H1 (cell line): Measurements from ENCODE around the gene IDI2. TPM values are rescaled to one million over a fixed set of nuclear protein-coding genes. Genes with fewer than 3 reads are reported as not detected.

Source experiments
- FOSL1 ChIP-seq: IDR thresholded peaks from 2 replicates; pipeline ENCODE4 v1.6.1; 2011; ENCODE audit warnings: mild to moderate bottlenecking, low read depth, low read length, moderate library complexity; ENCODE audit not compliant: insufficient read depth
- GTF2F1 ChIP-seq: IDR thresholded peaks from 2 replicates; pipeline ENCODE4 v1.6.1; 2012; ENCODE audit warnings: low read depth, low read length, improper control_type of control experiment, borderline replicate concordance
- PHF8 ChIP-seq: fragments of 200-600 bp; sonication (generic); conservative IDR thresholded peaks from 2 replicates; pipeline ENCODE4 v1.7.1; 2012; ENCODE audit warnings: low read depth, mild to moderate bottlenecking, inconsistent platforms, low read length, moderate library complexity
- POU5F1 ChIP-seq: IDR thresholded peaks from 2 replicates; pipeline ENCODE4 v1.6.1; 2011; ENCODE audit warnings: low read depth, mild to moderate bottlenecking, low read length, moderate library complexity
- SIN3A ChIP-seq, 2 experiments: IDR thresholded peaks in 1 of 2; conservative IDR thresholded peaks in 1 of 2; 2 replicates each; pipeline ENCODE4 v1.6.1; 2011 to 2012; ENCODE audit warnings: low read length in 2 of 2, improper control_type of control experiment in 1 of 2, low read depth in 1 of 2, mild to moderate bottlenecking in 1 of 2
- SIRT6 ChIP-seq: IDR thresholded peaks from one replicate; pipeline ENCODE4 v1.7.1; 2012; ENCODE audit warnings: low read length, inconsistent platforms
- SUZ12 ChIP-seq: fragments of 200-600 bp; sonication (generic); IDR thresholded peaks from 2 replicates; pipeline ENCODE4 v1.6.1; 2012; ENCODE audit warnings: mild to moderate bottlenecking, inconsistent platforms, low read length, moderate library complexity, mixed read lengths
- polyA plus RNA-seq, 7 experiments: library from polyadenylated mRNA; depleted of rRNA in 3 of 7; stranded (reverse) in 5 of 7; unstranded in 2 of 7; fragments of >200 nt in 5 of 7; fragments of 200-250 nt in 2 of 7; gene quantifications; 1 replicate in 5 of 7; 2 replicates in 1 of 7; 4 replicates in 1 of 7; pipeline versions ENCODE4 v1.2.1 to v1.2.3, GENCODE V29; 2011 to 2013; ENCODE audit warnings: missing spikeins in 2 of 7, mixed read lengths in 2 of 7
- total RNA-seq: library from RNA; stranded (reverse); fragmentation: NEBNext Ultra II Directional; extraction: Animal tissue kit (Norgen Biotek cat#: 25700); gene quantifications from 2 replicates; pipeline ENCODE4 v1.2.1, GENCODE V29; 2021
- TF ChIP-seq, protein P1 (sequence below): fragments of 300-600 bp; sonication (generic); IDR thresholded peaks from 2 replicates; pipeline ENCODE4 v1.7.1; 2012; ENCODE audit warnings: low read length, moderate library complexity, mild to moderate bottlenecking, inconsistent platforms; ENCODE audit not compliant: insufficient replicate concordance
- TF ChIP-seq, protein P2 (sequence below), 3 experiments: IDR thresholded peaks; 1 replicate in 2 of 3; 2 replicates in 1 of 3; pipeline versions ENCODE4 v1.5.1 to v1.6.1; 2011; ENCODE audit warnings: low read length in 3 of 3, mild to moderate bottlenecking in 3 of 3, inconsistent platforms in 2 of 3, low read depth in 1 of 3, moderate library complexity in 1 of 3; ENCODE audit not compliant: insufficient read depth in 1 of 3; ENCODE audit errors: control extremely low read depth in 1 of 3

IDI2 gene
- total and polyA plus RNA-seq, 2 of the 8 experiments (the other 6 are each of a cell fraction or from before 2014, with no cell fraction given): not detected

DNA sequence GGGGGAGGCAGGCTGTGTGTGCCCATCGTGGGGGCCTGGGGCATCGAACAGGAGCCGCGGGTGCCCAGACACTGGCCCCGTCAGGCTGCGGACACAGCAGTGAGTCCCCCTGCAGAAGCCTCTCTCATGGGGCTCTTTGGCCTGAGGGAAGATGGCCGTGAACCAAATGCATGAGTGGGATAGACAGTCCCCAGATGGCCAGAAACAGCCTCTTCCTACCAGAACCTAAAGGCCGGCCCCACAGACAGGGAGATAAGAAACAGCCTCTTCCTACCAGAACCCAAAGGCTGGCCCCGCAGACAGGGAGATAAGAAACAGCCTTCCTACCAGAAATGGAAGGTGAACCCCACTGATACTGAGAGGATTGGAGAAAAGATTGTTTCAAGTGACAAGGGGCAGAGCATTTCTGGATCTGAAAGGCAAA is 16.6 kb downstream of the IDI2 start (continued):
- TF ChIP-seq, protein P1, sequence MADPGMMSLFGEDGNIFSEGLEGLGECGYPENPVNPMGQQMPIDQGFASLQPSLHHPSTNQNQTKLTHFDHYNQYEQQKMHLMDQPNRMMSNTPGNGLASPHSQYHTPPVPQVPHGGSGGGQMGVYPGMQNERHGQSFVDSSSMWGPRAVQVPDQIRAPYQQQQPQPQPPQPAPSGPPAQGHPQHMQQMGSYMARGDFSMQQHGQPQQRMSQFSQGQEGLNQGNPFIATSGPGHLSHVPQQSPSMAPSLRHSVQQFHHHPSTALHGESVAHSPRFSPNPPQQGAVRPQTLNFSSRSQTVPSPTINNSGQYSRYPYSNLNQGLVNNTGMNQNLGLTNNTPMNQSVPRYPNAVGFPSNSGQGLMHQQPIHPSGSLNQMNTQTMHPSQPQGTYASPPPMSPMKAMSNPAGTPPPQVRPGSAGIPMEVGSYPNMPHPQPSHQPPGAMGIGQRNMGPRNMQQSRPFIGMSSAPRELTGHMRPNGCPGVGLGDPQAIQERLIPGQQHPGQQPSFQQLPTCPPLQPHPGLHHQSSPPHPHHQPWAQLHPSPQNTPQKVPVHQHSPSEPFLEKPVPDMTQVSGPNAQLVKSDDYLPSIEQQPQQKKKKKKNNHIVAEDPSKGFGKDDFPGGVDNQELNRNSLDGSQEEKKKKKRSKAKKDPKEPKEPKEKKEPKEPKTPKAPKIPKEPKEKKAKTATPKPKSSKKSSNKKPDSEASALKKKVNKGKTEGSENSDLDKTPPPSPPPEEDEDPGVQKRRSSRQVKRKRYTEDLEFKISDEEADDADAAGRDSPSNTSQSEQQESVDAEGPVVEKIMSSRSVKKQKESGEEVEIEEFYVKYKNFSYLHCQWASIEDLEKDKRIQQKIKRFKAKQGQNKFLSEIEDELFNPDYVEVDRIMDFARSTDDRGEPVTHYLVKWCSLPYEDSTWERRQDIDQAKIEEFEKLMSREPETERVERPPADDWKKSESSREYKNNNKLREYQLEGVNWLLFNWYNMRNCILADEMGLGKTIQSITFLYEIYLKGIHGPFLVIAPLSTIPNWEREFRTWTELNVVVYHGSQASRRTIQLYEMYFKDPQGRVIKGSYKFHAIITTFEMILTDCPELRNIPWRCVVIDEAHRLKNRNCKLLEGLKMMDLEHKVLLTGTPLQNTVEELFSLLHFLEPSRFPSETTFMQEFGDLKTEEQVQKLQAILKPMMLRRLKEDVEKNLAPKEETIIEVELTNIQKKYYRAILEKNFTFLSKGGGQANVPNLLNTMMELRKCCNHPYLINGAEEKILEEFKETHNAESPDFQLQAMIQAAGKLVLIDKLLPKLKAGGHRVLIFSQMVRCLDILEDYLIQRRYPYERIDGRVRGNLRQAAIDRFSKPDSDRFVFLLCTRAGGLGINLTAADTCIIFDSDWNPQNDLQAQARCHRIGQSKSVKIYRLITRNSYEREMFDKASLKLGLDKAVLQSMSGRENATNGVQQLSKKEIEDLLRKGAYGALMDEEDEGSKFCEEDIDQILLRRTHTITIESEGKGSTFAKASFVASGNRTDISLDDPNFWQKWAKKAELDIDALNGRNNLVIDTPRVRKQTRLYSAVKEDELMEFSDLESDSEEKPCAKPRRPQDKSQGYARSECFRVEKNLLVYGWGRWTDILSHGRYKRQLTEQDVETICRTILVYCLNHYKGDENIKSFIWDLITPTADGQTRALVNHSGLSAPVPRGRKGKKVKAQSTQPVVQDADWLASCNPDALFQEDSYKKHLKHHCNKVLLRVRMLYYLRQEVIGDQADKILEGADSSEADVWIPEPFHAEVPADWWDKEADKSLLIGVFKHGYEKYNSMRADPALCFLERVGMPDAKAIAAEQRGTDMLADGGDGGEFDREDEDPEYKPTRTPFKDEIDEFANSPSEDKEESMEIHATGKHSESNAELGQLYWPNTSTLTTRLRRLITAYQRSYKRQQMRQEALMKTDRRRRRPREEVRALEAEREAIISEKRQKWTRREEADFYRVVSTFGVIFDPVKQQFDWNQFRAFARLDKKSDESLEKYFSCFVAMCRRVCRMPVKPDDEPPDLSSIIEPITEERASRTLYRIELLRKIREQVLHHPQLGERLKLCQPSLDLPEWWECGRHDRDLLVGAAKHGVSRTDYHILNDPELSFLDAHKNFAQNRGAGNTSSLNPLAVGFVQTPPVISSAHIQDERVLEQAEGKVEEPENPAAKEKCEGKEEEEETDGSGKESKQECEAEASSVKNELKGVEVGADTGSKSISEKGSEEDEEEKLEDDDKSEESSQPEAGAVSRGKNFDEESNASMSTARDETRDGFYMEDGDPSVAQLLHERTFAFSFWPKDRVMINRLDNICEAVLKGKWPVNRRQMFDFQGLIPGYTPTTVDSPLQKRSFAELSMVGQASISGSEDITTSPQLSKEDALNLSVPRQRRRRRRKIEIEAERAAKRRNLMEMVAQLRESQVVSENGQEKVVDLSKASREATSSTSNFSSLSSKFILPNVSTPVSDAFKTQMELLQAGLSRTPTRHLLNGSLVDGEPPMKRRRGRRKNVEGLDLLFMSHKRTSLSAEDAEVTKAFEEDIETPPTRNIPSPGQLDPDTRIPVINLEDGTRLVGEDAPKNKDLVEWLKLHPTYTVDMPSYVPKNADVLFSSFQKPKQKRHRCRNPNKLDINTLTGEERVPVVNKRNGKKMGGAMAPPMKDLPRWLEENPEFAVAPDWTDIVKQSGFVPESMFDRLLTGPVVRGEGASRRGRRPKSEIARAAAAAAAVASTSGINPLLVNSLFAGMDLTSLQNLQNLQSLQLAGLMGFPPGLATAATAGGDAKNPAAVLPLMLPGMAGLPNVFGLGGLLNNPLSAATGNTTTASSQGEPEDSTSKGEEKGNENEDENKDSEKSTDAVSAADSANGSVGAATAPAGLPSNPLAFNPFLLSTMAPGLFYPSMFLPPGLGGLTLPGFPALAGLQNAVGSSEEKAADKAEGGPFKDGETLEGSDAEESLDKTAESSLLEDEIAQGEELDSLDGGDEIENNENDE: no peak
- TF ChIP-seq POU5F1 (no peak), PHF8 (no peak), SIN3A (conservative IDR thresholded peaks at IDR 0.05 in 1 of 2, IDR thresholded peaks at IDR 0.05 in 1 of 2; ENCODE audit: low read depth in 1 of 2, low read length in 2 of 2) (no peak), FOSL1 (no peak), SIRT6 (no peak), SUZ12 (no peak), GTF2F1 (no peak)
- TF ChIP-seq, protein P2, sequence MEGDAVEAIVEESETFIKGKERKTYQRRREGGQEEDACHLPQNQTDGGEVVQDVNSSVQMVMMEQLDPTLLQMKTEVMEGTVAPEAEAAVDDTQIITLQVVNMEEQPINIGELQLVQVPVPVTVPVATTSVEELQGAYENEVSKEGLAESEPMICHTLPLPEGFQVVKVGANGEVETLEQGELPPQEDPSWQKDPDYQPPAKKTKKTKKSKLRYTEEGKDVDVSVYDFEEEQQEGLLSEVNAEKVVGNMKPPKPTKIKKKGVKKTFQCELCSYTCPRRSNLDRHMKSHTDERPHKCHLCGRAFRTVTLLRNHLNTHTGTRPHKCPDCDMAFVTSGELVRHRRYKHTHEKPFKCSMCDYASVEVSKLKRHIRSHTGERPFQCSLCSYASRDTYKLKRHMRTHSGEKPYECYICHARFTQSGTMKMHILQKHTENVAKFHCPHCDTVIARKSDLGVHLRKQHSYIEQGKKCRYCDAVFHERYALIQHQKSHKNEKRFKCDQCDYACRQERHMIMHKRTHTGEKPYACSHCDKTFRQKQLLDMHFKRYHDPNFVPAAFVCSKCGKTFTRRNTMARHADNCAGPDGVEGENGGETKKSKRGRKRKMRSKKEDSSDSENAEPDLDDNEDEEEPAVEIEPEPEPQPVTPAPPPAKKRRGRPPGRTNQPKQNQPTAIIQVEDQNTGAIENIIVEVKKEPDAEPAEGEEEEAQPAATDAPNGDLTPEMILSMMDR (IDR thresholded peaks at IDR 0.05; ENCODE audit: control extremely low read depth in 1 of 3, insufficient read depth in 1 of 3, low read depth in 1 of 3, low read length in 3 of 3): no peak
